Occipital lobe (tissue), 2 donors: ENCODE measurements around the gene TUBA8. TPM values are rescaled to one million over a fixed set of nuclear protein-coding genes. Genes with fewer than 3 reads are reported as not detected.
A peak's percentile ranks its signal among the peaks of the same experiment; 100 is the strongest.

Experiments
- DNase-seq: peaks from one replicate; lab custom pipeline; 2025; lab: John Stamatoyannopoulos, UW
- total RNA-seq: library from RNA; depleted of rRNA; stranded (reverse); fragments of >200 nt; gene quantifications from one replicate; pipeline ENCODE4 v1.2.3, GENCODE V29; 2014

The TUBA8 gene
- total RNA-seq, 1 donor from 2014 or later: 0.94 TPM

GRCh38 chr22:18077087-18077638, 33.4 kb upstream of the TUBA8 start:
- no peak for DNase-seq

- DNase-seq: peak; percentile 94
Measured at GRCh38 chr22:18077639-18078328, 32.8 kb upstream of the TUBA8 start, which contains the start of gene PEX26. PEX26 (plus strand) TSS chr22:18077990; CDS start chr22:18078377, 387 bp downstream.

GRCh38 chr22:18078329-18079041, 32.1 kb upstream of the TUBA8 start:
- DNase-seq: no peak

- DNase-seq: no peak
Measured at GRCh38 chr22:18079706-18080233, 30.8 kb upstream of the TUBA8 start.

DNA sequence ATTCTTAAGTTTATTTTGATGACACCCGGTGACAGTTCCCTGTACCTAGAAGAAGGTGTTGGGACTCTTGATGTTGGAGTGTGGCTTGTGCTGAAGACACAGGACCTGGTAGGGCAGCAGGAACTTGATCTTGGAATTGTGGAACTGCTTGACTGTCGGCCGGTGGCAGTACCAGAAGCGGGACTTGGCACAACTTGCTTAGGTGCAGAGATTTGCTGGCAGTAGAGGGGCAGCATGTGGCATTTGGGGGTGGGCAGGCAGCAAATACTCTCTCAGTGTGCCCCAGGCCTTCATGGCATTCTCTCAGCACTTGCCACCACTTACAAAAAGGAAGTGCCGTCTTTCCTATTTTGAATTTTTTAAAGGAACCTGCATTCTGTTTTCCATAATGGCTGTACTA, 29.2 kb upstream of the TUBA8 start:
- no peak for DNase-seq

DNA sequence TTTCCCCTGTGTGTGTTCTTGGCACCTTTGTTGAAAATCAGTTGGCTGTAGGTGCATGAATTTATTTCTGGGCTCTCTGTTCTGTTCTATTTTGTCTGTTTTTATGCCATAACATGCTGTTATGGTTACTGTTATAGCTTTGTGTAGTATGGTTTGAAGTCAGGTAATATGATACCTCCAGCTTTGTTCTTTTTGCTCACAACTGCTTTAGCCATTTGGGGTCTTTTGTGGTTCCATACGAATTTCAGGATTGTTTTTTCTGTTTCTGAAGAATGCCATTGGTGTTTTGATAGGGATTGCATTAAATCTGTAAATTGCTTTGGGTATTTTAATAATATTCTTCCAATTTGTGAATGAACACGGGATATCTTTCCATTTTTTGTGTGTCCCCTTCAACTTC, 28.1 kb upstream of the TUBA8 start:
- no peak for DNase-seq

DNA sequence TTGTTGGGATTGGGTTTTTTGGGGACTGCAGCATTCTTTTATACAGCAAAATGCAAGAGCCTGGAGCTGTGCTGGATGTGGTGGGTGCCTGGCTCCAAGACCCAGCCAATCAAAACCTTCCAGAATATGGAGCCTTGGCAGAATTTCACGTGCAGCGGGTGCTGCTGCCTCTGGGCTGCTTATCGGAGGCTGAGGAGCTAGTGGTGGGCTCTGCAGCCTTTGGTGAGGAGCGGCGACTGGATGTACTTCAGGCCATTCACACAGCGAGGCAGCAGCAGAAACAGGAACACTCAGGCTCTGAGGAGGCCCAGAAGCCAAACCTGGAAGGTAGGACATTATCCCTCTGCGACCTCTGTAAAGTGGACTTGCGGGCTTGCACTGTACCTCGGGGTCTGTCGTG, 27.2 kb upstream of the TUBA8 start:
- no peak for DNase-seq

DNA sequence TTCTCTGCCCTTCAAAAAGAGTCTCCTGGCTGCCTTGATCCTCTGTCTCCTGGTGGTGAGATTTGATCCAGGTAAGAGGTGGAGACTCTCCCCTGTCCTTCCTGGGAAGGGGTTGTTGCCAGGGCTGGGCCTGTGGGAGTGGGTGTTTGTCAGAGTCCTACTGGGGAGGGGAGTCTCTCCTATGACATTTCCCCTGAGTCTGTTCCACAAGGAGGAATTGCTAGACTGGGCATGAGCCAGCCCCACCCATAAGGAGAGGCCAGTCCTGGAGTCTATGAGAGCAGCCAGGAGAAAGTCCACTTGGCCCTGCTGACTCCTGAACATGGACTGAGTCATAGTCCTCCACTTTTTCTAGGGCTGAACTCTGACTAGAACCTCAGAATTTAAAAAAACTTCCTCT, 25.4 kb upstream of the TUBA8 start:
- no peak for DNase-seq

- DNase-seq: no peak
Measured at GRCh38 chr22:18087350-18087855, 23.2 kb upstream of the TUBA8 start.

- no peak for DNase-seq
Measured at GRCh38 chr22:18088825-18089568, 21.6 kb upstream of the TUBA8 start.

- no peak for DNase-seq
Measured at GRCh38 chr22:18090286-18090685, 20.3 kb upstream of the TUBA8 start.

DNA sequence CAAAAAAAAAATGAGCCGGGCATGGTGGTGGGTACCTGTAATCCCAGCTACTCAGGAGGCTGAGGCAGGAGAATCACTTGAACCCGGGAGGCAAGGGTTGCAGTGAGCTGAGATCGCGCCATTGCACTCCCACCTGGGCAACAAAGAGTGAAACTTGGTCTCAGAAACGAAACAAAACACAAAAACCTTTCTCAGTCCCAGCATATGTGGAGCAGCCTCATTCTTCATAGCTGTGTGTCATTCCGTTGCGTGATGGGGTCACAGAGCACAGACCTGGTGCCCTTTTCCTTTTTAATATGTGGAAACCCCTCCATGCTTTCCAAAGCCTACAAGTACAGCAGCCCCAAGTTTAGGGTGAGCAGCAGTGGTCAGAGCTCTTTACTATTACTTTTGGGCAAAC, 19.1 kb upstream of the TUBA8 start:
- DNase-seq: no peak

DNA sequence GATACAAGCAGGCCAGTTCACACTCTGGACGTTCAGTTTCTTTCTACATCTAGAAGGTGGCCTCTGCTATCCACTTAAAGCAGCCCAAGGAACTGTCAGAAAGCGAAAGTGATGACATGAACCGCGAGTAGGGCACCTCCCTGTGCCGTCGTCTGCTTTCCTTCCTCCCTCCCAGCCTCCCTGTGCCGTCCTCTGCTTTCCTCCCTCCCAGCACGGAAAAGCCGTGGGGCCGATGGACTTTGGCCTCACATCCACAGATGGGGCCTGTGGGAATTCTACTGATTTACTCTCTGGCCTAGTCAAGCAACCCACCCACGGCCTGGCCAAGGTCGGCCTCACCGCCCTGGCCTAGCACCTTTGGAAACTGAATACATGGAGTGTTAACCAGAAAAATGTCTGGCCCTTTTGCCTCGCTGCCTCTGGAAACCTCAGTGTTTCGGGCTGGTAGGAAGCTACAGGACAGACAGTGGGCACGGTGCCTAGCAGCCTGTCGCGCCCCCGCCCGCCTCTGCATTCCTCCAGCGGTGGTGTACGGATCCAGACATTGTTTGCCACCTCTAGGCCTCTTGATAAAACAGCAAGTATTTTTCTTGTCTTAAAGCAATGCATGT, 18.6 kb upstream of the TUBA8 start:
- DNase-seq: peak; percentile 51

DNA sequence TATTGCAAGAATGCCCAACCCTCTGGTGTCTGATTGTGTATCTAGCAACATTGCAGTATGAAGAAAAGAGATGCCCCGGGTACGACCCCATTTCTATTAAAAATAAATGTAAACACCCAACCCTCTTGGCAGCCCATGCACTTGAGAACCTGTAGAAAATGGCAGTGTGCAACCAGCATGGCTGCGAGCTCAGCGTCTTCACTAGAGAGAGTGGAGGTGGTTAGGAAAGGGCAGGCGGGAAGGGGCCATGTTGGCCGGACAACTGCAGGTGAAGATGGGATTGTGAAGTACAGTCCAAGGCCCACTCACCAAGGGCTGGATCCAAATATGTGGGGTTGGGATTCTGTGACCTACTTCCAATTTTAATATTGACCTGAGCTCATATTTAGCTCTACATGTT, 16.9 kb upstream of the TUBA8 start:
- DNase-seq: no peak

DNA sequence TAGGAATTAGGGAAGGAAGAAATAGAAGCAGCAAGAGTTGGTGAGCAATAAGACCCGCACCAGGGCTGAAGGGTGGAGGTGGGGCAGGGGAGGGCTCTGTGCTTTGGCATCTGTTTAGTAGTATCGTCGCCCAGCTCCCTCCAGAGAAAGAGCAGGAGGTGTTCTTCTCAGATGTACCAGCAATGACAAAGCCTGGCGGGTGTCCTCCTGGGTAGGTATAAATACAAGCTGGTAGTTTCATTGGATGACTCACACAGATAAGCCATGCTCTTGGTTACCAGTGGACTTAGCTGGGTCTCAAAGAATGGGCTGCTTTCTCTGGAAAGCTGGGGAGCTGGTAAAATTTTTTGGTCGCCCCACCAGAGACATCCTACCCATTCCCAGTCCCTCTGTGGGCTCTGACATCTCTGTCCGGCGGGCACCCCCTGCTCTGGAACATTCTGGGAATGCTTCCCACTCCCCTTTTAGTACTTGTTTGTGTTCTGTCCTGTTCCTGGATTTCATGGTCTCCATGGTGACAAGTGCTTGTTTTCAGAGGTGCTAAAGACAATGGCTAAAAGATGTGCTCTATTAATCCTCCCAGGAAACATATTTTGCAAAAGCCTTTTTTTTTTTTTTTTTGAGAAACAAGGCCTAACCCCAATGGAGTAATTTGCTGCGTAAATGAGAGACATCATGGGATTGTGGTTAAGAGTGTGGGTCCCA, 15.4 kb upstream of the TUBA8 start:
- DNase-seq: peak; percentile 56

DNA sequence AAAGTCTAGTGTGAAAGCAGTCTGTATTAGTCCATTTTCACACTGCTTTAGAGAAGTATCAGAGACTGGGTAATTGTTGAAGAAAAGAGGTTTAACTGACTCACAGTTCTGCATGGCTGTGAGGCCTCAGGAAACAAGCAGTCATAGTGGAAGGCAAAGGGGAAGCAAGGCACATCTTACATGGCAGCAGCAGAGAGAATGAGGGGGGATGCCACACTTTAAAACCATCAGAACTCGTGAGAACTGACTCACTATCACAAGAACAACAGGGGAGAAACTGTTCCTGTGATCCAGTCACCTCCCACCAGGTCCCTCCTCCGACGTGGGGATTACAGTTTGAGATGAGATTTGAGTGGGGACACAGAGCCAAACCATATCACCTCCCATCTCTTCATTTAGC, 13.8 kb upstream of the TUBA8 start:
- DNase-seq: no peak

- DNase-seq: no peak
Measured at GRCh38 chr22:18100781-18101180, 9.8 kb upstream of the TUBA8 start.

DNA sequence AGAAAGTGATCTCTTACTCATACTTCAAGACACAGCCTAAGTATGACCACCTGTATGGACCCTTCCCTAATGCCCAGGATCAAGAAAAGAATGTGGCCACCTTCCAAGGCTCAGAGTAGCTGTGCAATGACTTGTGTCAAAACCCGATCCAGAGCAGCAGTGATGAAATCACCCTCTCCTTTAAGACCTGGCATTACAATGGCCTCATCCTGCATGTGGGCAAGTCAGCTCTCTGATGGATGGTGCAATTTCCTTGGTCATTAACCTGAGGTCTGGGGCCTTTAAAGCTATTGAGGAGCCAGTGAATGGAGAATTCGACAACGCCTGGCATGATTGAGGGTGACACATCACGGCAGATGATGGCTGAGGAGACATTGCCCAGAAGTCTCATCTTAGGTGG, 9.1 kb upstream of the TUBA8 start:
- no peak for DNase-seq

GRCh38 chr22:18103527-18104269, 6.9 kb upstream of the TUBA8 start:
- DNase-seq: no peak

- DNase-seq: no peak
Measured at GRCh38 chr22:18104566-18104965, 6.0 kb upstream of the TUBA8 start.
